ENCODE measurements around the gene SPATA6L.
A peak's percentile ranks its signal among the peaks of the same experiment; 100 is the strongest.

Gene SPATA6L

DNA sequence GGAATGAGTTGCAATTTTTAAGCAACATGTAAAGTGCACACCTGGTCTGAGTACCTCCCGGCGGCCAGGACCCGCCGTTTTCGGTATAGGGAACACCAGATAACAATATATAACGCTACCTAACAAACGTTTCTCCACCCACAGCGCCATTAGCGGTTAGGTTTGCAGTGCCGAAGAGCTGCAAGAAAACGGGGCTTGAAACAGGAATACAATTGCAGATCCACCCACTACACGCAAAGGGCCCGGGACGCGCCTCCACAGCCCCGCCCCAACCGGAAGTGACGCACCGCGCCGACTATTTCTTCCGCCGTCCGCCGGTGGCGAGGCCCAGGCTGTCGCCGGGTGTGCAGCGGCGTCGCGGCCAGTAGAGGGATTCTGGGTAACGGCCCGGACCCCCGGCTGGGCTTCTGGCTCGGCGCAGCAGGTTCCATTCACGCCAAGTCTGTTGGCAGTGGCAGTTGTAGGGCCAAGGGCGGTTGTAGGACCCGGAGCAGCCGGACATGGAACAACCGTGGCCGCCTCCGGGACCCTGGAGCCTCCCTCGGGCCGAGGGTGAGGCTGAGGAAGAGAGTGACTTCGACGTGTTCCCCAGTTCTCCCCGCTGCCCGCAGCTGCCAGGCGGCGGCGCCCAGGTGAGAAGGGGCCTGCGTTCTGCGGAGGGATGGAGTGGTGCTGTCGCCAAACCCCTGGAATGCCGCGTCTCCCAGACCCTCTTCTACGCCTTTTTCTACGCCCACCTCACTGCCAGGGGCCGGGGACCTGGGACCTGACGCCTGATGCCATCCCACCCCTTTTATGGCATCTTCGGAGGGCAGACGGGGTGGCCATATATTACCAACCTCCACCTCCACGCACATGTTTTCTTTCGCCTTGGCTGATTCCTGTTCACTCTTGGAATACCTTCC lies 13.2 kb upstream of the SPATA6L start, which contains the start of gene CDC37L1:
Gene CDC37L1 (plus strand): TSS at position 302 of the 905 bp plus-strand sequence. CDS start 199 bp downstream, at position 501.
- no peaks in the 10 kb centered on the region for H3K36me3 ChIP-seq (ENCODE audit: control insufficient read depth, insufficient read depth, low read length)
- peak; percentile 97 for DNase-seq
- peak within 1 kb of the TSS; percentile 87 for H3K27ac ChIP-seq (ENCODE audit: insufficient read depth, low read length, poor library complexity, severe bottlenecking)
- no peaks in the 10 kb centered on the region for H3K9me3 ChIP-seq (ENCODE audit: control insufficient read depth, low read length)
- no peaks in the 10 kb centered on the region for H3K27me3 ChIP-seq (replicated peaks; ENCODE audit: control insufficient read depth, insufficient read depth, low read length, poor library complexity, severe bottlenecking)
- peaks cover 11% of the 10 kb centered on the region for H3K4me1 ChIP-seq (ENCODE audit: control insufficient read depth, insufficient read depth, low read length, poor library complexity, severe bottlenecking)
- H3K4me3 ChIP-seq (ENCODE audit: insufficient read depth, low read depth, low read length, poor library complexity, severe bottlenecking): peak within 1 kb of the TSS; percentile 59

DNA sequence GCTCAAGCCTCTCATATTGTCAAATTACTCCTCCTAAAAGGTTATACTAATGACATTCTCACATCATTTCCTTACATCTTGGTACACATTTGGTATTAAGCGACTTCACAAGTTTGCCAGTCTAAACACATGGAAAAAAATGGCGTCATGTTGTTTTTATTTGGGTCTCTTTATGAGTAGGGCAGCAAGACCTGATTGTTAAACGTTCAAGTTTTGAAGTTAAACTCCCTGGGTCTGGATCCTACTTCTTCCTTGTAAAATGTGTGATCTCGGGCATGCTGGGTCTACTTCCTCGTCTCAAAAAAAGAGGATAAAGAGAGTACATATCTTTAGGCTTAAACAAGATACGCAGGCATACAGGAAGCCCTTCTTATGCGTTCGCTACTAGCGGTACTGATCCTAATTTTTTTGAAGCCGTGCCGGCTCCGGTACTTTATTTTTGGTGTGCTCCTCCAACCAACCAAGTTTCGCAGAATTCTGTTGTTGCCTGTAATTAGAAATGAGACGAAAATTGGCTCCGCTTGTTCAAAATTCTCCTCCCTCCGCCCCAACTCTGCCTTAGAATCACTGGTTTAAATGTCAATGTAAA lies 12.5 kb upstream of the SPATA6L start:
- Histone ChIP-seq H3K9me3 (ENCODE audit: control insufficient read depth, low read length) (no peaks in the 10 kb centered on the region), H3K4me1 (ENCODE audit: control insufficient read depth, insufficient read depth, low read length, poor library complexity, severe bottlenecking) (peaks cover 11% of the 10 kb centered on the region), H3K27ac (ENCODE audit: insufficient read depth, low read length, poor library complexity, severe bottlenecking) (peak overlapping the region; percentile 87), H3K36me3 (ENCODE audit: control insufficient read depth, insufficient read depth, low read length) (no peaks in the 10 kb centered on the region), H3K4me3 (ENCODE audit: insufficient read depth, low read depth, low read length, poor library complexity, severe bottlenecking) (peak overlapping the region; percentile 59), H3K27me3 (replicated peaks; ENCODE audit: control insufficient read depth, insufficient read depth, low read length, poor library complexity, severe bottlenecking) (no peaks in the 10 kb centered on the region)
- DNase-seq: no peak

DNA sequence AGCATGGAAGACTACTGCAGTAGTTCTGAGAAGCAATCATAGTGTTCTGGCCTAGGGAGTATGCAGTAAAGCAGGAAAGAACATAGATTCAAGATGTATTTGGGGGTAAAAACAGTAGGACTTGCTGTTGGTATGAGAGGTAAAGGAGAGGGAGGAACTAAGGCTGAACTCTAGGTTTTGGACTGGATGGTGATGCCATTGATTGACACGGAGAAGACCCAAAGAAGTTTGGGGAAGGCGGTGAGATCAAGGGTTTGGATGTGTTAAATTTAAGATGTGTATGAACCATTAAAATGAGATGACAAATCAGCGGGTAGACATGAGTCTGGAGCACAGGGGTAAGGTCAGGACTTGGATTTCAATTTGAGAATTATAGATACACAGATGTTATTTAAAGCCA lies 11.1 kb upstream of the SPATA6L start:
- DNase-seq: no peak
- no peaks in the 10 kb centered on the region for H3K27me3 ChIP-seq (replicated peaks; ENCODE audit: control insufficient read depth, insufficient read depth, low read length, poor library complexity, severe bottlenecking)
- H3K9me3 ChIP-seq (ENCODE audit: control insufficient read depth, low read length): no peaks in the 10 kb centered on the region
- H3K27ac ChIP-seq (ENCODE audit: insufficient read depth, low read length, poor library complexity, severe bottlenecking): no peak overlapping the region
- H3K4me3 ChIP-seq (ENCODE audit: insufficient read depth, low read depth, low read length, poor library complexity, severe bottlenecking): no peak overlapping the region
- H3K4me1 ChIP-seq (ENCODE audit: control insufficient read depth, insufficient read depth, low read length, poor library complexity, severe bottlenecking): peaks cover 11% of the 10 kb centered on the region
- no peaks in the 10 kb centered on the region for H3K36me3 ChIP-seq (ENCODE audit: control insufficient read depth, insufficient read depth, low read length)

DNA sequence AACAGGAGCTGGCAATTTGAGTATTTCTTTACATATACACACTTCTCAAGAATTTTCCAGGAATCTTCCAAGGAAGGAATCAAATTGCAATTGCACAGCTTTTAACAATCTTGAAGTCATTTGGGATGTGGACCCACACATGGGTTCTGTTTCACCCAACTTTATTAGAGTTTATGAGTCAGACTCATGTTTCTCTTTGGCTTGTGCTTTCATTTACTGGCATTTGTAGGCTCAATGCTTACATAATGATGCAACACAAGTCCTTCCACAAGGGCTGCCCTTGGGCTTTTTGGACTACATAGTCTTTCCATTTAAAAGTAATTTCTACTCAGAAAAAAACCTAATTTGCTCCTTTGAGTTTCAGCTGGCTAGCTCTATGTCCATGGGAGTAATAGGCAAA lies 8.5 kb upstream of the SPATA6L start:
- Histone ChIP-seq H3K27ac (ENCODE audit: insufficient read depth, low read length, poor library complexity, severe bottlenecking) (no peak overlapping the region), H3K4me1 (ENCODE audit: control insufficient read depth, insufficient read depth, low read length, poor library complexity, severe bottlenecking) (peaks cover 6% of the 10 kb centered on the region), H3K9me3 (ENCODE audit: control insufficient read depth, low read length) (no peaks in the 10 kb centered on the region), H3K36me3 (ENCODE audit: control insufficient read depth, insufficient read depth, low read length) (no peaks in the 10 kb centered on the region), H3K27me3 (replicated peaks; ENCODE audit: control insufficient read depth, insufficient read depth, low read length, poor library complexity, severe bottlenecking) (no peaks in the 10 kb centered on the region), H3K4me3 (ENCODE audit: insufficient read depth, low read depth, low read length, poor library complexity, severe bottlenecking) (no peak overlapping the region)
- no peak for DNase-seq

DNA sequence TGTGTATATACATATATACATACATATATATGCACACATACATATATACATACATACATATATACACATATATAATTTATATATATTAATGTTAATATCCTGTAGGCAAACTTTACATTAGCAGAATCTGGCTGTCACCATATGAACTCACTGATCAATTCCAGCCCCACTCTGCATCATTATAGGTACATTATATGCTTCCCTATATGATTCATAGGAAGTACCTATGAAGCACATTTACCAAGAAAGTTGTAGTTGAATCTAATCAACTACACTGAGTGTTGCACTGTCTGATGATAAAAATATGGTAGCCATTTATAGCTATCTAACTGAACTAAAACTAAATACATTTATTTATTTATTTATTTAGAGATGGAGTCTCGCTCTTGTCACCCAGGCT lies 5.5 kb upstream of the SPATA6L start:
- no peak overlapping the region for H3K27ac ChIP-seq (ENCODE audit: insufficient read depth, low read length, poor library complexity, severe bottlenecking)
- H3K36me3 ChIP-seq (ENCODE audit: control insufficient read depth, insufficient read depth, low read length): no peaks in the 10 kb centered on the region
- no peak overlapping the region for H3K4me3 ChIP-seq (ENCODE audit: insufficient read depth, low read depth, low read length, poor library complexity, severe bottlenecking)
- H3K4me1 ChIP-seq (ENCODE audit: control insufficient read depth, insufficient read depth, low read length, poor library complexity, severe bottlenecking): peaks cover 17% of the 10 kb centered on the region
- H3K27me3 ChIP-seq (replicated peaks; ENCODE audit: control insufficient read depth, insufficient read depth, low read length, poor library complexity, severe bottlenecking): no peaks in the 10 kb centered on the region
- no peaks in the 10 kb centered on the region for H3K9me3 ChIP-seq (ENCODE audit: control insufficient read depth, low read length)
- no peak for DNase-seq

DNA sequence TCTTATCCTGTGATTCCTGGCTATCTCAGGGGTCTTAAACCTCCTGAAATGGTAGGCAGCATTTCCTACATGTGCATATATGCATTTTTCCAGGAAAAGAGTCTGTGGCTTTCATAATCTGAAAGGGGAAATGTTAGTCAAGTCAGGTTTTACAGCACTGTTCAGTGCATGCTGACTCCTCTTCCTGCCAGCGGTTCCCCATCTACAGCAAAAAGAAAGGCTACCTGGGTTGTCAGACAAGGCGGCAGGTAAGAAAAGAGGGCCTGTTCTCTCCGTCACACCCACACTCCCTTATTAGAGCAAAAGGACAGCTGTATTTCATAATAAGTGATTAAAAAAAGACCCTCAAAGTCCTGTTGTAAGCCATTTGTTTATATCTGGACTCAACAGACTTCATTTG lies 4.3 kb upstream of the SPATA6L start:
- DNase-seq: no peak
- Histone ChIP-seq H3K27me3 (replicated peaks; ENCODE audit: control insufficient read depth, insufficient read depth, low read length, poor library complexity, severe bottlenecking) (no peaks in the 10 kb centered on the region), H3K9me3 (ENCODE audit: control insufficient read depth, low read length) (no peaks in the 10 kb centered on the region), H3K4me1 (ENCODE audit: control insufficient read depth, insufficient read depth, low read length, poor library complexity, severe bottlenecking) (peaks cover 19% of the 10 kb centered on the region), H3K4me3 (ENCODE audit: insufficient read depth, low read depth, low read length, poor library complexity, severe bottlenecking) (no peak overlapping the region), H3K36me3 (ENCODE audit: control insufficient read depth, insufficient read depth, low read length) (no peaks in the 10 kb centered on the region), H3K27ac (ENCODE audit: insufficient read depth, low read length, poor library complexity, severe bottlenecking) (no peak overlapping the region)

DNA sequence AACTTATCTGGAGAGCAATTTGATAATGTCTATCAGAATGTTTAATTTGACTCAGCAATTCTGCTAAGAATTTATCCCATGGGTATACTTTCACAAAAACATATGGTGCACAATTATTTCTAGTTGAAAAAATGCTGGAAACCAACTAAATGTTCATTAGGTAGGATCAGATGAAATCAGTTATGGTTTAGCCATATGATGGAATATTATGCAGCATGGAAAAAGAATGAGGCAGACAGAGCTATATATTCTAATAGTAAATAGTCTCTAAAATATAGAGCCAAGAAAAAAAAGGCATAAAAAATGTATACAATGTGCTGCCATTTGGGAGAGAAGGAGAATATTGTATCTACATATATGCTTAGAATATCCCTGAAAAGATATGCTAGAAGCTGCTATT lies 3.6 kb upstream of the SPATA6L start:
- Histone ChIP-seq H3K27me3 (replicated peaks; ENCODE audit: control insufficient read depth, insufficient read depth, low read length, poor library complexity, severe bottlenecking) (no peaks in the 10 kb centered on the region), H3K4me3 (ENCODE audit: insufficient read depth, low read depth, low read length, poor library complexity, severe bottlenecking) (no peak overlapping the region), H3K36me3 (ENCODE audit: control insufficient read depth, insufficient read depth, low read length) (no peaks in the 10 kb centered on the region), H3K9me3 (ENCODE audit: control insufficient read depth, low read length) (no peaks in the 10 kb centered on the region), H3K4me1 (ENCODE audit: control insufficient read depth, insufficient read depth, low read length, poor library complexity, severe bottlenecking) (peaks cover 23% of the 10 kb centered on the region), H3K27ac (ENCODE audit: insufficient read depth, low read length, poor library complexity, severe bottlenecking) (no peak overlapping the region)
- no peak for DNase-seq

DNA sequence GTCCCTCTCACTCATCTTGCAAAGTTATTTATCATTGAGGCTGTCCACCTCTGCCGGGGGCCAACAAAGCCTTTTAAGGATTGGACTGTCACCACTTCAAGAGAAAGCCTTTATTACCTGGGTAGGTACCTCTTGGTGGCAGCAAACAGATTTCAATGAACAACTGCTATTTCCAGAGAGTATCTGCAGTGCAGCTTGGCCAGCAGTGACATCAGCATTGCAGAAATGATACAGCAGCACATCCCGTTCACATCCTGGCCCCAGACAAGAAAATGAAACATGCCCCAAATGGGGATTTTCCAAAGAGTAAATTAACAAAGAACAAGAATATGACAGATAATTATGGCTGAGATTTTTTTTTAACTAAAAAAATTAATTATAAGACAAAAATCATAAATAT lies 2.3 kb upstream of the SPATA6L start:
- H3K9me3 ChIP-seq (ENCODE audit: control insufficient read depth, low read length): no peaks in the 10 kb centered on the region
- no peak overlapping the region for H3K4me3 ChIP-seq (ENCODE audit: insufficient read depth, low read depth, low read length, poor library complexity, severe bottlenecking)
- H3K27ac ChIP-seq (ENCODE audit: insufficient read depth, low read length, poor library complexity, severe bottlenecking): no peak overlapping the region
- no peaks in the 10 kb centered on the region for H3K36me3 ChIP-seq (ENCODE audit: control insufficient read depth, insufficient read depth, low read length)
- no peaks in the 10 kb centered on the region for H3K27me3 ChIP-seq (replicated peaks; ENCODE audit: control insufficient read depth, insufficient read depth, low read length, poor library complexity, severe bottlenecking)
- DNase-seq: no peak
- H3K4me1 ChIP-seq (ENCODE audit: control insufficient read depth, insufficient read depth, low read length, poor library complexity, severe bottlenecking): peaks cover 33% of the 10 kb centered on the region

DNA sequence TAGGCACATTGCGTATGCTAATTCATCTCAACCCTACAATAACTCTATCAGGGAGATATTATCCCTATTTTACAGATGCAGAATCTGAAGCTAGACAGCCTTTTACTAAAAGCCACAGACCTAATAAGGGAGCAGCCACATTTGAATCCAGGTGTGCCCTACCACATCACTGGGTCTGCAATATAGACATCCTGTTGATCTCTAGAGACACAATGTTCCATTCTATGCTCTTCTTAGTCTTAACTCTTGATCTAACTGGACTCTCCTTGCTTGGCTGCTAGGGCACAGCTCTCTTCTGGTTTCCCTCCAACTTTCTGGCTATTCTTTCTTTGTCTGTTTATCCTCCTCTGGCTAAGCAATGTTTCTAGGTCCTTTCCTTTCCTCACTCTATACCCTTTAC lies 1.4 kb upstream of the SPATA6L start:
- Histone ChIP-seq H3K36me3 (ENCODE audit: control insufficient read depth, insufficient read depth, low read length) (no peaks in the 10 kb centered on the region), H3K9me3 (ENCODE audit: control insufficient read depth, low read length) (no peaks in the 10 kb centered on the region), H3K27ac (ENCODE audit: insufficient read depth, low read length, poor library complexity, severe bottlenecking) (no peak overlapping the region), H3K4me1 (ENCODE audit: control insufficient read depth, insufficient read depth, low read length, poor library complexity, severe bottlenecking) (peaks cover 42% of the 10 kb centered on the region), H3K27me3 (replicated peaks; ENCODE audit: control insufficient read depth, insufficient read depth, low read length, poor library complexity, severe bottlenecking) (no peaks in the 10 kb centered on the region), H3K4me3 (ENCODE audit: insufficient read depth, low read depth, low read length, poor library complexity, severe bottlenecking) (no peak overlapping the region)
- DNase-seq: no peak

DNA sequence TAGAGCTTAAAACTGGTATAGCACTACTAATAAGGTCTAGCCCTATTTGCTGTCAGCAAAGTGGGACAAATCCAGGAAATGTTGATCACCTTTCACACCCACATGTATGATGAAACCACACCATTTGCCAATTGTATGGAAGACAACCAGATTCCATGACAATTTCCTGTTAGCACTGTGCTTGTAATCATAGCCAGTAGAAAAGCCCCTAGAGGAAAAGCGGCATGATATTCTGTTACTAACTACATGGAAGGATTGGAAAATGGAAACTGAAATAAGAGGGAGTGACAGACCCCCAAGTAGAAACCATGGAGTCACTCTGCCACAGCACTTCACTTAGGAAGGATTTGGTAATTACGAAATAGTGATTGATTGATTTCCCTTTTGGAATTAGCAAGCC lies 923 bp downstream of the SPATA6L start:
- Histone ChIP-seq H3K36me3 (ENCODE audit: control insufficient read depth, insufficient read depth, low read length) (no peaks in the 10 kb centered on the region), H3K27me3 (replicated peaks; ENCODE audit: control insufficient read depth, insufficient read depth, low read length, poor library complexity, severe bottlenecking) (no peaks in the 10 kb centered on the region), H3K27ac (ENCODE audit: insufficient read depth, low read length, poor library complexity, severe bottlenecking) (peak overlapping the region; percentile 11), H3K4me1 (ENCODE audit: control insufficient read depth, insufficient read depth, low read length, poor library complexity, severe bottlenecking) (peaks cover 50% of the 10 kb centered on the region), H3K9me3 (ENCODE audit: control insufficient read depth, low read length) (no peaks in the 10 kb centered on the region), H3K4me3 (ENCODE audit: insufficient read depth, low read depth, low read length, poor library complexity, severe bottlenecking) (no peak overlapping the region)
- DNase-seq: no peak

Data from effector memory CD4-positive, alpha-beta T cell (primary cell).